Measurements from ENCODE around the gene XPNPEP2. TPM values are rescaled to one million over a fixed set of nuclear protein-coding genes. Genes with fewer than 3 reads are reported as not detected.

XPNPEP2 gene
- total RNA-seq, 2 donors from 2014 or later: 0.20 to 0.31 TPM

DNA sequence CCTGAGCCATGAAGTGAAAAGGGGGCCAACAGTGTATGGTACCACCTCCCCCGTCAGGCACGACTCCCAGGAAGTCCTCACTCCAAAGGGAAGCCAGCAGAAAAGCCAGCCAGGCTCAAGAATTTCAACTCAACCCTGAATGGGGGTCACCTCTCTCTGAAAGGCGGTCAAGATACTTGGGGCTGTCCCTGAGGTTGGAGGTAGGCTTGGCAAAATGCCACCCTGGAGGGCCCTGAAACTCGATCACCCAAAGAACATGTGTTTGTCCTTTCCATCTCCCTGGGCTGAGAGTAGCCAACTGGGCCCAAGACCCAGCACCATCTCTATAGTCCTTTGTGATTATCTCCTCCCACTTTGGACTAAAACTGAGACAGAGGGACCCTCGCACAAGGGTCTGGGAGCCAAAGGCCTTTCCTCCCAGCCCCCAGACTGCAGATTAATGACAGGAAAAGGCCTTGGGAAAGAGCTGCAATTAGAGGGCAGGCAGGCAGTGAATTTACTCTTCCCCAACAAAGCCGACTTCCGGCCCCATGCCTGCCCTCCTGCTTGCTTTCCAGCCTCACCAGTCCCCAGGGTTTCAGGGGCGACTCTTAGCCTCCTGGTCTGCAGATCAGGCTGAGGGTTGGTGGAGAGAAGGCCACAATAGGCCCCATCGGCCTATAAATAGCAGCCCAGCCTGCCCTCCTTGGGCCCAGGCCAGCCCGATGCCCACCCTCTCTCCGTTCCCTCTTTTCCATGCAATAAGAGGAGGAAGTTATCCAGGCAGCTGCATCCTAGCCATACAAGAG is 46.6 kb downstream of the XPNPEP2 start:
- no peak overlapping the region for H3K27ac Mint-ChIP-seq
- DNase-seq: no peak
- H3K4me3 Mint-ChIP-seq: no peak overlapping the region
- 90 to 91% methylated on average over 2 to 8 of the region's 11 CpGs for WGBS, 2 experiments (ENCODE audit: insufficient coverage in 1 of 2, insufficient read length in 1 of 2)
- Histone ChIP-seq H3K9ac (ENCODE audit: extremely low read depth, low read length, poor library complexity, severe bottlenecking) (no peak overlapping the region), H3K4me1 (ENCODE audit: control insufficient read depth, insufficient read depth, low read length) (no peaks in the 10 kb centered on the region), H3K4me3 (ENCODE audit: low read length) (no peak overlapping the region), H3K9me3 (ENCODE audit: control insufficient read depth, low read length) (no peaks in the 10 kb centered on the region), H3K27me3 (ENCODE audit: control insufficient read depth, insufficient read depth, low read length, poor library complexity, severe bottlenecking) (no peaks in the 10 kb centered on the region), H3K36me3 (ENCODE audit: control insufficient read depth, insufficient read depth, low read length) (no peaks in the 10 kb centered on the region), H3K27ac (ENCODE audit: low read depth, low read length) (no peak overlapping the region)
- H3K9me3 Mint-ChIP-seq: peaks cover 25% of the 10 kb centered on the region
- H3K4me1 Mint-ChIP-seq: peaks cover 8% of the 10 kb centered on the region
- H3K36me3 Mint-ChIP-seq (ENCODE audit: low read depth): no peaks in the 10 kb centered on the region
- TF ChIP-seq, protein P1, sequence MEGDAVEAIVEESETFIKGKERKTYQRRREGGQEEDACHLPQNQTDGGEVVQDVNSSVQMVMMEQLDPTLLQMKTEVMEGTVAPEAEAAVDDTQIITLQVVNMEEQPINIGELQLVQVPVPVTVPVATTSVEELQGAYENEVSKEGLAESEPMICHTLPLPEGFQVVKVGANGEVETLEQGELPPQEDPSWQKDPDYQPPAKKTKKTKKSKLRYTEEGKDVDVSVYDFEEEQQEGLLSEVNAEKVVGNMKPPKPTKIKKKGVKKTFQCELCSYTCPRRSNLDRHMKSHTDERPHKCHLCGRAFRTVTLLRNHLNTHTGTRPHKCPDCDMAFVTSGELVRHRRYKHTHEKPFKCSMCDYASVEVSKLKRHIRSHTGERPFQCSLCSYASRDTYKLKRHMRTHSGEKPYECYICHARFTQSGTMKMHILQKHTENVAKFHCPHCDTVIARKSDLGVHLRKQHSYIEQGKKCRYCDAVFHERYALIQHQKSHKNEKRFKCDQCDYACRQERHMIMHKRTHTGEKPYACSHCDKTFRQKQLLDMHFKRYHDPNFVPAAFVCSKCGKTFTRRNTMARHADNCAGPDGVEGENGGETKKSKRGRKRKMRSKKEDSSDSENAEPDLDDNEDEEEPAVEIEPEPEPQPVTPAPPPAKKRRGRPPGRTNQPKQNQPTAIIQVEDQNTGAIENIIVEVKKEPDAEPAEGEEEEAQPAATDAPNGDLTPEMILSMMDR (conservative IDR thresholded peaks at IDR 0.05): no peak
- H3K27me3 Mint-ChIP-seq (ENCODE audit: insufficient read depth): no peaks in the 10 kb centered on the region

DNA sequence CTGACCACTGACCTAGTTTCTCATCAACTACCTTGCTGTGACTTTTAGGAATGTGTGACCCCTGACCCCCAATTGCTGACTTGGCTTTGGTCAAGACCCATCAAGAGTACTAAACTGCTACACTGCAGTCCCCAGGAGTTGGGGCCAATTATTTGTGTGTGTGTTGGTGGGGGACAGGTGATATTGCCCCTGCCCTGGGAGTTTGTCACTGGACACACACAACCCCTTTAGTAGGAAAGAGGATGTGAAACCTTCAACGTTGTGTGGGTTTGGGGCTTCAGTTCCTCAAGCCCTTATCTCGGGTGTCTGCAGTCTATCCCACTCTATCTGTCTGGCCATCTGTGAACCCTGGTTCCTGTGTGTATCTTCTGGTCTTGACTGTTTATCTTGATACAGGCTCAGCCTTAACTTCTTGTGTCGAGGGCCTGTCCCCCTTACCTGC is 47.5 kb downstream of the XPNPEP2 start:
- H3K36me3 Mint-ChIP-seq (ENCODE audit: low read depth): no peaks in the 10 kb centered on the region
- Histone ChIP-seq H3K4me1 (ENCODE audit: control insufficient read depth, insufficient read depth, low read length) (no peaks in the 10 kb centered on the region), H3K27me3 (ENCODE audit: control insufficient read depth, insufficient read depth, low read length, poor library complexity, severe bottlenecking) (no peaks in the 10 kb centered on the region), H3K9ac (ENCODE audit: extremely low read depth, low read length, poor library complexity, severe bottlenecking) (no peak overlapping the region), H3K9me3 (ENCODE audit: control insufficient read depth, low read length) (no peaks in the 10 kb centered on the region), H3K27ac (ENCODE audit: low read depth, low read length) (no peak overlapping the region), H3K4me3 (ENCODE audit: low read length) (no peak overlapping the region), H3K36me3 (ENCODE audit: control insufficient read depth, insufficient read depth, low read length) (no peaks in the 10 kb centered on the region)
- DNase-seq: no peak
- no peak overlapping the region for H3K27ac Mint-ChIP-seq
- H3K4me1 Mint-ChIP-seq: peaks cover 8% of the 10 kb centered on the region
- H3K4me3 Mint-ChIP-seq: no peak overlapping the region
- 100% methylated on average over 3 of the region's 3 CpGs; no CpG with 5 or more reads in 1 of the 2 experiments for WGBS, 2 experiments (ENCODE audit: insufficient coverage in 1 of 2, insufficient read length in 1 of 2)
- H3K27me3 Mint-ChIP-seq (ENCODE audit: insufficient read depth): no peaks in the 10 kb centered on the region
- TF ChIP-seq, protein P1 (conservative IDR thresholded peaks at IDR 0.05): no peak
- peaks cover 26% of the 10 kb centered on the region for H3K9me3 Mint-ChIP-seq

DNA sequence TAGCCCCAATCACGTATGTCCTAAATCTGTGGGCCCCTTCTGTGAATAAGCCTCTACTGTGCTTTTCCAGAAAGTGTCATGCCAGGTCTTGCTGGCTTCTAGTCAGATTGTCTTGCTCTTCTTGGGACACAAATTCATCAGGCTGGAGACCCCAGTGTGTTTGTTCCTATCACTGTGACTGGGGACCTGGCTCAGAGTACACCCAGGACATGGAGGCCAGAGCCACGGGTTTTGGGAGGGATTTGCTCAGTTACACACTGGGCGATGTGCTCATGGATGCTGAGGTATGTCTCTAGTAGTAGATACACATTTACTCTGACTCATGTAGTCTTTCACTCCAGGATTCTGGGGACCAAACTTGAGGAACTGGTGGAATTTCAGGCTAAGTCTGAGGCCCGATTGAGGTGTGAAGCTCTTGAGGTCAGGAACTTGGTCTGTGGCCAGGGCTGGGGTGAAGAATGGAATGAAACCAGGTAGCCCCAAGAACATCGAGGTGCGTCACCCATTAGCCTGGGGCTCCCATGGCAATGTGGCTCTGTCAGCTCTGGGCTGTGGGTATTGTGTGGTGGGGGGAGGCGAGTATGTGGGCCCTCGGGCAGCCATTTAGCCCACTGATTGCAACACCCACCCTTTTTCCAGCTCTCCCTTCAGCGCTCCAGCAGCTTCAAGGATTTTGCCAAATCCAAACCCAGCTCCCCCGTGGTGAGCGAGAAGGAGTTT is 48.7 kb downstream of the XPNPEP2 start:
- DNase-seq: no peak
- TF ChIP-seq, protein P1 (conservative IDR thresholded peaks at IDR 0.05): no peak
- Histone ChIP-seq H3K4me1 (ENCODE audit: control insufficient read depth, insufficient read depth, low read length) (no peaks in the 10 kb centered on the region), H3K9me3 (ENCODE audit: control insufficient read depth, low read length) (no peaks in the 10 kb centered on the region), H3K36me3 (ENCODE audit: control insufficient read depth, insufficient read depth, low read length) (no peaks in the 10 kb centered on the region), H3K4me3 (ENCODE audit: low read length) (no peak overlapping the region), H3K27ac (ENCODE audit: low read depth, low read length) (no peak overlapping the region), H3K27me3 (ENCODE audit: control insufficient read depth, insufficient read depth, low read length, poor library complexity, severe bottlenecking) (no peaks in the 10 kb centered on the region), H3K9ac (ENCODE audit: extremely low read depth, low read length, poor library complexity, severe bottlenecking) (no peak overlapping the region)
- 93 to 100% methylated on average over 1 to 8 of the region's 11 CpGs for WGBS, 2 experiments (ENCODE audit: insufficient coverage in 1 of 2, insufficient read length in 1 of 2)
- Mint-ChIP-seq H3K27ac (no peak overlapping the region), H3K4me3 (no peak overlapping the region), H3K9me3 (peaks cover 26% of the 10 kb centered on the region), H3K27me3 (ENCODE audit: insufficient read depth) (no peaks in the 10 kb centered on the region), H3K4me1 (peaks cover 6% of the 10 kb centered on the region), H3K36me3 (ENCODE audit: low read depth) (no peaks in the 10 kb centered on the region)

Data from endodermal cell (in vitro differentiated cells).